Stimulated activated CD4-positive, alpha-beta T cell treated with anti-CD3 and anti-CD28 coated beads, Interleukin-15, amount 100 ng/mL, for 24 hours (primary cell): Measurements from ENCODE around the gene KCNJ14.
A peak's percentile ranks its signal among the peaks of the same experiment; 100 is the strongest.

ENCODE experiments used
- DNase-seq: peaks from one replicate; pipeline ENCODE4 v3.0.0-alpha.2; 2020

KCNJ14 gene

GRCh38 chr19:48445606-48446481, 9.5 kb upstream of the KCNJ14 start, which contains the start of gene GRWD1:
Gene GRWD1, plus strand, starts transcription at chr19:48445983. Its CDS starts 23 bp downstream, at chr19:48446006.
- peak; percentile 96 for DNase-seq

DNA sequence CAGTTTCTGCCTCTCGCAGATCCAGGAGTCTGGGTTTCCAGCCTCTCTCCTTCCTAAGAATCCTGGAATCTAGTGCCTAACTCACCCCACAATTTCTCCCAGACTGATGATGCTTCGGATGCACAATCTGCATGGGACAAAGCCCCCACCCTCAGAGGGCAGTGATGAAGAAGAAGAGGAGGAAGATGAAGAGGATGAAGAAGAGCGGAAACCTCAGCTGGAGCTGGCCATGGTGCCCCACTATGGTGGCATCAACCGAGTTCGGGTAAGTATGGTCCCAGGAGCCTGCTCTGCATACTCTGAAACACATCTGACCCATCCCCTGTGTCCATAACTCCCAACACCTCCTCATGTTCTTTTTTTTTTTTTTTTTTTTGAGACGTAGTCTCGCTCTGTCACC, 8.8 kb upstream of the KCNJ14 start:
- DNase-seq = no peak

DNA sequence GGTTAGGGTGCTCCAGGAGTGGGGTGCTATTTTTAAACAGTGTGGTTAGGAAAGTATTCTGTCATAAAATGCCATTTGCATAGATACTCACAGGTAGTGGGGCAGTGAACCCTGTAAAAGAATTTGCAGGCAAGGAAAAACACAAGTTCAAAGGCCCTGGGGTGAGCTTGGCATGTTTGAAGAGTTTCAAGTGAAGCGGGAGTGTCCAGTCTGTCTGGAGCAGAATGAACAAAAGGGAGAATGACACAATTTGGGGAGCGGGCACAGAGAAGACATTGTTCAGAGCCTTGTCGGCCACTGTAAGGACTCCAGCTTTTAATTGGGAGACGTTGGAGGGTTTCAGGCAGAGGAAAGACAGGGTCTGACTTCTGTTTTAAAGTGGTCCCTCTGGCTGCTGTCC, 6.8 kb upstream of the KCNJ14 start:
- DNase-seq = no peak

- no peak for DNase-seq
Observed at GRCh38 chr19:48450441-48450840, 4.9 kb upstream of the KCNJ14 start.

DNA sequence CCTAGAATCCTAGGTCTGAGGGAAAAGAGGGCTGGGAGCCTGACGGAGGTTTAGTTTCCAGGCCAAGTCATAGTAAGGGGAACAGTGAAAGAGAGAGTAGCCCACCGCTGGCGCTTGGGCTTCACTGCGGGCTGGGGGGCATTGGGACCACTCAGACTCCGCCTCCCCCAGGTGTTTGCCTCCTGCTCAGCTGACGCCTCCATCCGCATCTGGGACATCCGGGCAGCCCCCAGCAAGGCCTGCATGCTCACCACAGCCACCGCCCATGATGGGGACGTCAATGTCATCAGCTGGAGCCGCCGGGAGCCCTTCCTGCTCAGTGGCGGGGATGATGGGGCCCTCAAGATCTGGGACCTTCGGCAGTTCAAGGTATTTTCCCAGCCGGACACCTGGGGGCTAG, 4.5 kb upstream of the KCNJ14 start:
- DNase-seq = no peak

DNA sequence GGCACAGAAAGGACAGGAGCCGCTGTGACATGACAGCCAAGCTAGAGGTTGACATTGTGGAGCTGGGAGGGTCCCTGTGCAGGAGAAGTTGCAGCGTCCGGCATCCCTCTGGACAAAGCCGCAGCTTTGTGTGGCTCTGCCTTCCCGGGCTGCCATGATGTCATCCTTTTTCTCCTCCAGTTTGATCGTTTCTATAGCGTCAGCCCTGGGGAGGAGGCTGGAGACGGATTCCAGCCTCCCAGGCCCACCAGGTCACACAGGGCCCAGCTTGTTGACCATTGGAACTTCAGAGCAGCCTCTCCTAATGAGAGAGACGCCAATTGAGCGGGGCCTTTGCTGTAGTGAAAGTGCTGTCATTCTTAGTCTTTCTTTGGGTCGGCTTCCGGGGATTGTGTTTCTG, 3.8 kb upstream of the KCNJ14 start:
- DNase-seq = no peak

DNA sequence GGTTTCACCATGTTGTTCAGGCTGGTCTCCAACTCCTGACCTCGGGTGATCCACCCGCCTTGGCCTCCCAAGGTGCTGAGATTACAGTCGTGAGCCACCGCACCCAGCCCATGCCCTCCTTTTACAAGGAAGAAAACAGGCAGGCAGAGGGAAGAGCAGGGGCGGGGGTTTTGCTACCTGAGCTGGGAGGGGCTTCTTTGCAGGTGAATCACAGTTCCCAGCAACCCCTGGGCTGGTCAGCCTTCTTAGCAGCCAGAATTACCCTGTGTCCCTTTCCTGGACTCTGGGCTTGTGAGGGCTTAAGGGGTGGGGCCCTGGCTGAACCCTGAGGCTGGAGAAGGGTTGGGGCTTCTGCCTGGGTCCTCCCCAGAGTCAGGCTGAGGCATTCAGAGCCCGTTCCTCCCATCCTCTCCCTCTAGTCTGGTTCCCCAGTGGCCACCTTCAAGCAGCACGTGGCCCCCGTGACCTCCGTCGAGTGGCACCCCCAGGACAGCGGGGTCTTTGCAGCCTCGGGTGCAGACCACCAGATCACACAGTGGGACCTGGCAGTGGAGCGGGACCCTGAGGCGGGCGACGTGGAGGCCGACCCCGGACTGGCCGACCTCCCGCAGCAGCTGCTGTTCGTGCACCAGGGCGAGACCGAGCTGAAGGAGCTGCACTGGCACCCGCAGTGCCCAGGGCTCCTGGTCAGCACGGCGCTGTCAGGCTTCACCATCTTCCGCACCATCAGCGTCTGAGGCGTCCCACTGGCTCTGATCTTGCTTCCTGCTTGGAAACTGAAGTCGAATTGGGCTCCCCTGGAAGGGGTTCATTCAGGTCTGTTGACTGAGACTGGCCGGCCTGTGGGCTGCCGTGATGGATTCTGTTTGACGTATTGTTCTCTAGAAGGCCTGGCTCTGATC, 2.8 kb upstream of the KCNJ14 start:
- no peak for DNase-seq

GRCh38 chr19:48454150-48454730, 1.1 kb upstream of the KCNJ14 start:
- no peak for DNase-seq

DNA sequence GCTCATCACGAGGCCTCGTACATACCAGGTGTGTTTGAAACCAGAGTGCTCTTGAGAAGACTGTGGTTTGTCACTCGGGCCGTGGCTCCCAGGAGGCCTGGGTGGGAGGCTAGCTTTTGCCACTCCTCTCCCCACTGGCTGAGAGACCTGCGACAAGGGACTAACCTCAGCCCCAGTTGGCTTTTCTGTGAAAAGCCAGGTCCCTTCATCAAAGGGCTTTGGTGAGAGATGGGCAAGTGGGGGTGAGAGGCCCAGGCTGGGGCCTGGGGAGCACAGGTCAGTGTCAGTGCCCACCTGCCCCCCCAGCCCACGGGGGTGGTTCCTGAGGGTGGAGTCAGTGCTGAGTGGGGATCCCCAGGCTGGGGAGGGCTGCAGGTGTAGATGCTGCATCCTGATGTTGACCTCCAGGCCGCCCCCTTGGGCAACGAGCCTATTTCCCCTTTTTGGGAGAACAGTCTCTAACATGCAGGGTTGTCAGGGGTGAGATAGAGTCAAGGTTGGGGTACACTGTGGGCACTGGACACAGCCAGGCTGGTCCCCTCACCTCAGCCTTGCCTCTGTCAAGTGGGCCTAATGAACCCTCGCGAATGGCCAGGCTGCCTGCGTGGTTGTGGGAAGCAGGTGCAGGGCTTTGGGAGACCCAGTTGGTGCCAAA, 661 bp downstream of the KCNJ14 start:
- no peak for DNase-seq

DNA sequence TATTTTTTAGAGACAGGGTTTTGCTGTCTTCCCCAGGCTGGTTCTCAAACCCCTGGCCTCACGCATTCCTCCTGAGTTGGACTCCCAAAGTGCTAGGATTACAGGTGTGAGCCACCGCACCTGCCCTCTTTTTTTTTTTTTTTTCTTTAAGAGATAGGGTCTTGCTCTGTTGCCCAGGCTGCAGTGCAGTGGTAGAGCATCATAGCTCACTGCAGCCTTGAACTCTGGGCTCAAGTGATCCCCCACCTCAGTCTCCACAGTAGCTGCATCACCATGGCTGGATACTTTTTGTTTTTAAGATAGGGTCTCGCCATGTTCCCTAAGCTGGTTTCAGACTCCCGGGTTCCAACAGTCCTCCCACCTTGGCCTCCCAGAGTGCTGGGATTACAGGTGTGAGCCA, 1.5 kb downstream of the KCNJ14 start:
- no peak for DNase-seq

DNA sequence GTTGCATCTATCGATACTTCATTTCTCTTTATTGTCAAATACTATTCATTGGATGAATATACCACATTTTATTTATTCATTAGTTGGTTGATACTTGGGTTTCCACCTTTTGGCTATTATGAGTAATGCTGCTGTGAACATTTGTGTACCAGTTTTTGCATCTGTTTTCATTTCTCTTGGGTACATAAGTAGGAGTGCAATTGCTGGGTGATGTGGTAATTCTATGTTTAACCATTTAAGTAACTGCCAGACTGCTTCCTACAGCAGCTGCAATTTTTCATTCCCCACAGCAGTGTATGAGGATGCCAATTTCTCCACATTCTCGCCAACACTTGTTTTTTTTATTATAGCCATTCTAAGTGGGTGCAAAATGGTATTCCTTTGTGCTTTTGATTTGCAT, 2.6 kb downstream of the KCNJ14 start:
- DNase-seq = no peak

- DNase-seq = no peak
Observed at GRCh38 chr19:48461651-48461981, 6.2 kb downstream of the KCNJ14 start.

DNA sequence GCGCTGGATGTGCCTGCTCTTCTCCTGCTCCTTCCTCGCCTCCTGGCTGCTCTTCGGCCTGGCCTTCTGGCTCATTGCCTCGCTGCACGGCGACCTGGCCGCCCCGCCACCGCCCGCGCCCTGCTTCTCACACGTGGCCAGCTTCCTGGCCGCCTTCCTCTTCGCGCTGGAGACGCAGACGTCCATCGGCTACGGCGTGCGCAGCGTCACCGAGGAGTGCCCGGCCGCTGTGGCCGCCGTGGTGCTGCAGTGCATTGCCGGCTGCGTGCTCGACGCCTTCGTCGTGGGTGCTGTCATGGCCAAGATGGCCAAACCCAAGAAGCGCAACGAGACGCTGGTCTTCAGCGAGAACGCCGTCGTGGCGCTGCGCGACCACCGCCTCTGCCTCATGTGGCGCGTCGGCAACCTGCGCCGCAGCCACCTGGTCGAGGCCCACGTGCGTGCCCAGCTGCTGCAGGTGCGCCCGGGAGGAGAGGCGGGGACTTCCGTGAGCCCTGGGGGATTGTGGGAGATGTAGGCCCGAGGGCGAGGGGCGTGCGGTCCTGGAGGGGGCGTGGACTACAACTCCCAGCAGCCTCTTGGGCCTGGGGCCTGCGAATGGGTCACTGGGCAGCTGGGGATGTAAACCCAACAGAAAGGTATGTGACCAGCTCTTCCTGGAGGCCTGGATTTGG, 6.7 kb downstream of the KCNJ14 start:
- peak; percentile 44 for DNase-seq

- DNase-seq = no peak
Observed at GRCh38 chr19:48465215-48465614, 9.8 kb downstream of the KCNJ14 start.

GRCh38 chr19:48466561-48467325, 11.4 kb downstream of the KCNJ14 start:
- no peak for DNase-seq

- peak; percentile 99 for DNase-seq
Observed at GRCh38 chr19:48468772-48469288, 13.5 kb downstream of the KCNJ14 start.

DNA sequence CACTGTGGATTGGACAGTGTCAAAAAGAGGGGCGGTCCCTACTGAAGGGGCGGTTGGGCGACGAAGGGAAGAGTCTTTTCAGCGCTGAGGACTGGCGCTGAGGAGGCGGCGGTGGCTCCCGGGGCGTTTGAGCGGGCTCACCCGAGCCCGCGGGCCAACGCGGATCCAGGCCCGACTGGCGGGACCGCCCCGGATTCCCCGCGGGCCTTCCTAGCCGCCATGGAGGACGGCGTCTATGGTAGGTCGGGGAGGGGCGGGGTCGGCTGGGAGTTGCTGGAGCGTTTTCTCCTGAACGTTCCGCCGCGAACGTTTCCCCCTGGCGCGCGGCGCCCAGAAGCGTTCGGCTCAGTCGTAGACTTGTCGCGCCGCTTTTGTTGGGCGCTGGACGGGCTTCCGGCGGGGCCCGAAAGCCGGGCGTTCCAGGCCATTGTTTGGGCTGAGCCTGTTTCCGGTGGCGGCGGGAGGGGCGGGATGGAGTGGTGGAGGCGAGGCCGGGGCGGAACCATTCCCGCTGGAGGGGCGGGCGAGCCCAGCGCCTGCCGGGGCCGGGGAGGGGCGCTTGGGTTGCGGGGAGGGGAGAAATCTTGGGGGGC, 14.0 kb downstream of the KCNJ14 start, which contains the start of gene CYTH2:
Gene CYTH2, plus strand, starts transcription at position 81 of the 593 bp plus-strand sequence. Its CDS starts 139 bp downstream, at position 220.
- peak; percentile 88 for DNase-seq

DNA sequence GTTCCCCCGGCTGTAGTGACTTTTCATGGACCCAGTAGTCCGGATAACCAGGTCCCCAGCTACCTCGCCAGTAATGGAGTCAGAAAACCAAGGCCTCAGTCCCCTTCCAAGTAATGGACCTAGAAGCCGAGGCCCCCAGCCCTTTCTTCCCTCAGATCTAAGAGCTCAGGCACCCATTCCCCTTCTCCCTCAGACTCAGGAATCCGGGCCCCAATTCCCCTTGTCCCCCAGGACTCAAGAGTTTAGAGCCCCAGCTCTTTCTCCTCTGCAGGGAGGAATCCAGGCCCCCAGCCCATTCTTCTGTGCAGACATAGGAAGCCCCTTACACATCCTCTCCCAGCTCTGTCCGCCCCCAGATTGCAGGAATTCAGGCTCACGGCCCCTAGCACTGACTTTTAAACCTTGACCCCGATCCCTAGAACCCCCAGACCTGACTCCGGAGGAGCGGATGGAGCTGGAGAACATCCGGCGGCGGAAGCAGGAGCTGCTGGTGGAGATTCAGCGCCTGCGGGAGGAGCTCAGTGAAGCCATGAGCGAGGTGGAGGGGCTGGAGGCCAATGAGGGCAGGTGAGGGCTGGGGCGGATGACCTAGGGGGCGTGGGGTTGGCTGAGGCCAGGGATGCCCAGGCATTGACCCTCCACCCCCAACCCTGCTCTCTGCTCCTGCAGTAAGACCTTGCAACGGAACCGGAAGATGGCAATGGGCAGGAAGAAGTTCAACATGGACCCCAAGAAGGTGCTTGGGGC, 14.7 kb downstream of the KCNJ14 start:
- no peak for DNase-seq

DNA sequence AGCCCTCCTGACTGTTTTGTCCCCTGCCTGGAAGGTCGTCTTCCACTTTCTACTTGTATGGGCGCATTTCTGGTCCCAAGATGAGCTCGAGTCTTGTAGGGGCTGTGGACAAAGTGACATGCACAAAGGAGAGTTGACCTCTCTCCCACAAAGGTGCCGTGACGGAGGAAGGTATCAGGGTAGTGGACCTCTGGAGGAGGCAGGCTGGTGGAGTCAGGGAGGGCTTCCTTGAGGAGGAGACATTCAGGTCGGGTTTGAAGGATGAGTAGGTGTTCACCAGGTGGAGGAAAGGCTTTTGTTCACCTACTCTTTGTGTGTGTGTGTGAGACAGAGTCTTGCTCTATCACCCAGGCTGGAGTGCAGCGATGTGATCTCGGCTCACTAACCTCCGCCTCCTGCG, 15.5 kb downstream of the KCNJ14 start:
- DNase-seq = no peak

DNA sequence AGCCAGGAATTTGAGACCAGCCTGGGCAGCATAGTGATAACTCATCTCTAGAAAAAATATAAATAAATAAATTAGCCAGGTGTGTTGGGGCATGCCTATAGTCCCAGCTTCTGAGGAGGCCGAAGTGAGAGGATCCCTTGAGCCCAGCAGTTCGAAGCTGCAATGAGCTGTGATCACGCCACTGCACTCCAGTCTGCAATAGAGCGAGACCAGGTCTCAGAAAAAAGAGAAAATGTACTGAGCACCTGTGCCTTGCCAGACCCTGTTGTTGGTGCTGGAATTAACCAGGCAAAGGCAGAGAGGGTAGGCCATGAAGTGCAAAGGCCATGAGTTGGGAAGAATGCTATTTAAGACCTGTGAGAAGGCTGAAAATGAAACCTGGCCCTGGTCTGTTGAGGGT, 16.5 kb downstream of the KCNJ14 start:
- no peak for DNase-seq
